Karpas-422 (cell line): ENCODE results near the gene SSH2. TPM values are rescaled to one million over a fixed set of nuclear protein-coding genes. Genes with fewer than 3 reads are reported as not detected.

Experiments
- DNase-seq: peaks from one replicate; pipeline ENCODE4 v3.0.0-alpha.2; 2015
- H2AFZ ChIP-seq: fragments of 200-600 bp; sonication (generic); 2 replicates; pipeline ENCODE4 v1.6.1; 2014; ENCODE audit warnings: antibody characterized with exemption, low read length, mixed read lengths
- H3K27ac ChIP-seq: fragments of 200-600 bp; sonication (generic); 2 replicates; pipeline ENCODE4 v1.5.1; 2014; ENCODE audit warnings: mild to moderate bottlenecking, low read length, moderate library complexity
- H3K27me3 ChIP-seq: fragments of 200-600 bp; sonication (generic); 2 replicates; pipeline ENCODE4 v1.6.1; 2014; ENCODE audit warnings: low read length, mixed read lengths
- H3K36me3 ChIP-seq: fragments of 200-600 bp; sonication (generic); 2 replicates; pipeline ENCODE4 v1.6.1; 2014; ENCODE audit warnings: low read length, mixed read lengths; ENCODE audit not compliant: insufficient read depth
- H3K4me1 ChIP-seq: fragments of 200-600 bp; sonication (generic); 2 replicates; pipeline ENCODE4 v1.6.1; 2014; ENCODE audit warnings: mild to moderate bottlenecking, low read length, mixed read lengths
- H3K4me2 ChIP-seq: fragments of 200-600 bp; sonication (generic); 2 replicates; pipeline ENCODE4 v1.6.1; 2014; ENCODE audit warnings: low read length, low read depth, mild to moderate bottlenecking; ENCODE audit not compliant: poor library complexity, severe bottlenecking
- H3K4me3 ChIP-seq: fragments of 200-600 bp; sonication (generic); 2 replicates; pipeline ENCODE4 v1.5.1; 2014; ENCODE audit warnings: mild to moderate bottlenecking, antibody characterized with exemption, low read length, mixed read lengths
- H3K79me2 ChIP-seq: fragments of 200-600 bp; sonication (generic); 2 replicates; pipeline ENCODE4 v1.6.1; 2014; ENCODE audit warnings: mild to moderate bottlenecking, low read length, mixed read lengths
- H3K9ac ChIP-seq: fragments of 200-600 bp; sonication (generic); 2 replicates; pipeline ENCODE4 v1.6.0; 2014; ENCODE audit warnings: low read length
- H3K9me2 ChIP-seq: fragments of 200-600 bp; sonication (generic), shearing (Covaris generic); replicated peaks from 2 replicates; pipeline ENCODE4 v1.6.0; 2014; ENCODE audit warnings: mild to moderate bottlenecking, low read length, moderate library complexity; ENCODE audit not compliant: insufficient read depth
- H3K9me3 ChIP-seq: fragments of 300-700, 200-600 bp; sonication (generic); 2 replicates; pipeline ENCODE4 v1.6.1; 2014; ENCODE audit warnings: low read length, mixed read lengths
- H4K20me1 ChIP-seq: fragments of 200-600 bp; sonication (generic); 2 replicates; pipeline ENCODE4 v1.6.1; 2014; ENCODE audit warnings: mild to moderate bottlenecking, antibody characterized with exemption, low read length, low read depth; ENCODE audit not compliant: insufficient read depth
- total RNA-seq: library from RNA; depleted of rRNA; stranded (reverse); fragments of >200 nt; shearing (Covaris generic); gene quantifications from 2 replicates; pipeline ENCODE4 v1.2.3, GENCODE V29; 2014; ENCODE audit warnings: low replicate concordance

SSH2 gene
- total RNA-seq, 1 experiment from 2014 or later = 53.9 TPM

- DNase-seq = no peak
- H2AFZ ChIP-seq = no peak overlapping the region
- no peaks in the 10 kb centered on the region for H4K20me1 ChIP-seq
- no peaks in the 10 kb centered on the region for H3K9me3 ChIP-seq
- peak overlapping the region; percentile 27; the same call in 1 of the 2 replicates for H3K27ac ChIP-seq
- no peaks in the 10 kb centered on the region for H3K27me3 ChIP-seq
- H3K79me2 ChIP-seq = peaks cover 96% of the 10 kb centered on the region
- H3K4me3 ChIP-seq = no peak overlapping the region
- no peaks in the 10 kb centered on the region for H3K9me2 ChIP-seq
- peaks cover 3% of the 10 kb centered on the region; the same call in 1 of the 2 replicates for H3K36me3 ChIP-seq
- H3K4me2 ChIP-seq = no peak overlapping the region
- no peak overlapping the region for H3K9ac ChIP-seq
- H3K4me1 ChIP-seq = peaks cover 41% of the 10 kb centered on the region
Measured at GRCh38 chr17:29918922-29919856, 10.8 kb downstream of the SSH2 start.

- Histone ChIP-seq H3K27ac (no peak overlapping the region), H3K4me3 (no peak overlapping the region), H3K9me2 (no peaks in the 10 kb centered on the region), H4K20me1 (no peaks in the 10 kb centered on the region), H3K4me2 (no peak overlapping the region), H3K27me3 (no peaks in the 10 kb centered on the region), H3K4me1 (peaks cover 35% of the 10 kb centered on the region), H3K9ac (no peak overlapping the region), H2AFZ (no peak overlapping the region), H3K36me3 (peaks cover 3% of the 10 kb centered on the region; the same call in 1 of the 2 replicates), H3K9me3 (no peaks in the 10 kb centered on the region), H3K79me2 (peaks cover 94% of the 10 kb centered on the region)
- DNase-seq = no peak
Measured at GRCh38 chr17:29918016-29918415, 12.0 kb downstream of the SSH2 start.

GRCh38 chr17:29914819-29915537 lies 15.1 kb downstream of the SSH2 start:
- Histone ChIP-seq H3K9me2 (no peaks in the 10 kb centered on the region), H3K9ac (no peak overlapping the region), H4K20me1 (no peaks in the 10 kb centered on the region), H3K27ac (peak overlapping the region; percentile 50), H2AFZ (no peak overlapping the region), H3K9me3 (no peaks in the 10 kb centered on the region), H3K79me2 (peaks cover 93% of the 10 kb centered on the region), H3K4me3 (no peak overlapping the region), H3K36me3 (peaks cover 4% of the 10 kb centered on the region; the same call in 1 of the 2 replicates), H3K27me3 (no peaks in the 10 kb centered on the region), H3K4me2 (peak overlapping the region; percentile 28), H3K4me1 (peaks cover 35% of the 10 kb centered on the region)
- no peak for DNase-seq

- Histone ChIP-seq H3K4me1 (peaks cover 19% of the 10 kb centered on the region), H3K9me3 (peaks cover 6% of the 10 kb centered on the region; the same call in 1 of the 2 replicates), H3K27me3 (no peaks in the 10 kb centered on the region), H3K9ac (no peak overlapping the region), H3K79me2 (peaks cover 92% of the 10 kb centered on the region), H3K27ac (no peak overlapping the region), H3K4me2 (no peak overlapping the region), H3K36me3 (peaks cover 4% of the 10 kb centered on the region; the same call in 1 of the 2 replicates), H4K20me1 (no peaks in the 10 kb centered on the region), H2AFZ (no peak overlapping the region), H3K9me2 (no peaks in the 10 kb centered on the region), H3K4me3 (no peak overlapping the region)
- DNase-seq = no peak
Measured at GRCh38 chr17:29911641-29912177, 18.3 kb downstream of the SSH2 start.

GRCh38 chr17:29909236-29910003 lies 20.6 kb downstream of the SSH2 start:
- Histone ChIP-seq H3K27ac (no peak overlapping the region), H2AFZ (no peak overlapping the region), H3K9me2 (no peaks in the 10 kb centered on the region), H3K36me3 (peaks cover 4% of the 10 kb centered on the region; the same call in 1 of the 2 replicates), H3K27me3 (no peaks in the 10 kb centered on the region), H3K9ac (no peak overlapping the region), H4K20me1 (no peaks in the 10 kb centered on the region), H3K4me2 (no peak overlapping the region), H3K4me1 (peaks cover 7% of the 10 kb centered on the region; the same call in 1 of the 2 replicates), H3K79me2 (peaks cover 94% of the 10 kb centered on the region), H3K9me3 (peaks cover 6% of the 10 kb centered on the region; the same call in 1 of the 2 replicates), H3K4me3 (no peak overlapping the region)
- no peak for DNase-seq

- Histone ChIP-seq H3K9ac (no peak overlapping the region), H3K79me2 (peaks cover 95% of the 10 kb centered on the region), H3K4me2 (no peak overlapping the region), H3K4me1 (peaks cover 16% of the 10 kb centered on the region), H3K27ac (no peak overlapping the region), H3K9me3 (peaks cover 6% of the 10 kb centered on the region; the same call in 1 of the 2 replicates), H3K4me3 (no peak overlapping the region), H3K9me2 (no peaks in the 10 kb centered on the region), H3K36me3 (peaks cover 4% of the 10 kb centered on the region; the same call in 1 of the 2 replicates), H4K20me1 (no peaks in the 10 kb centered on the region), H3K27me3 (no peaks in the 10 kb centered on the region), H2AFZ (no peak overlapping the region)
- DNase-seq = no peak
Measured at GRCh38 chr17:29906969-29907368, 23.1 kb downstream of the SSH2 start.

GRCh38 chr17:29905879-29906167 lies 24.2 kb downstream of the SSH2 start:
- DNase-seq = no peak
- no peaks in the 10 kb centered on the region for H4K20me1 ChIP-seq
- H3K9me3 ChIP-seq = peaks cover 6% of the 10 kb centered on the region; the same call in 1 of the 2 replicates
- H3K36me3 ChIP-seq = peaks cover 4% of the 10 kb centered on the region; the same call in 1 of the 2 replicates
- peaks cover 93% of the 10 kb centered on the region for H3K79me2 ChIP-seq
- H3K4me3 ChIP-seq = no peak overlapping the region
- H3K9ac ChIP-seq = no peak overlapping the region
- H3K4me2 ChIP-seq = no peak overlapping the region
- H3K27me3 ChIP-seq = no peaks in the 10 kb centered on the region
- H2AFZ ChIP-seq = no peak overlapping the region
- H3K9me2 ChIP-seq = no peaks in the 10 kb centered on the region
- H3K4me1 ChIP-seq = peaks cover 16% of the 10 kb centered on the region
- H3K27ac ChIP-seq = no peak overlapping the region
